GM12878 (cell line): Measurements from ENCODE around the gene COL4A1.

ENCODE experiments used
- CREB1 ChIP-seq: IDR thresholded peaks from 2 replicates; pipeline ENCODE4 v1.6.1; 2012; ENCODE audit warnings: low read depth, mild to moderate bottlenecking, inconsistent platforms
- EED ChIP-seq: sonication (generic); IDR thresholded peaks from 2 replicates; pipeline ENCODE4 v1.6.1; 2016; ENCODE audit warnings: antibody characterized with exemption, low read depth
- ZNF207 ChIP-seq: fragments of 450-650 bp; IDR thresholded peaks from 2 replicates; pipeline ENCODE4 v1.6.1; 2014; ENCODE audit warnings: antibody characterized with exemption, mild to moderate bottlenecking, borderline replicate concordance
- TF ChIP-seq, protein P1 (sequence below), 3 experiments: IDR thresholded peaks in 2 of 3; conservative IDR thresholded peaks in 1 of 3; 2 replicates each; pipeline ENCODE4 v1.5.1; 2011; ENCODE audit warnings: low read depth in 3 of 3, low read length in 3 of 3, mild to moderate bottlenecking in 3 of 3, control low read depth in 2 of 3, moderate library complexity in 2 of 3, inconsistent platforms in 1 of 3, mixed read lengths in 1 of 3; ENCODE audit not compliant: control insufficient read depth in 2 of 3, insufficient read depth in 1 of 3; ENCODE audit errors: extremely low read depth in 1 of 3
- TF ChIP-seq, protein P2 (sequence below): IDR thresholded peaks from 2 replicates; pipeline ENCODE4 v1.6.1; 2011; ENCODE audit warnings: low read depth, mild to moderate bottlenecking, low read length, moderate library complexity, borderline replicate concordance; ENCODE audit errors: extremely low read depth
- TF ChIP-seq, protein P3 (sequence below): IDR thresholded peaks from 2 replicates; pipeline ENCODE4 v1.6.1; 2011; ENCODE audit warnings: mild to moderate bottlenecking, low read depth, low read length, moderate library complexity; ENCODE audit not compliant: insufficient replicate concordance

DNA sequence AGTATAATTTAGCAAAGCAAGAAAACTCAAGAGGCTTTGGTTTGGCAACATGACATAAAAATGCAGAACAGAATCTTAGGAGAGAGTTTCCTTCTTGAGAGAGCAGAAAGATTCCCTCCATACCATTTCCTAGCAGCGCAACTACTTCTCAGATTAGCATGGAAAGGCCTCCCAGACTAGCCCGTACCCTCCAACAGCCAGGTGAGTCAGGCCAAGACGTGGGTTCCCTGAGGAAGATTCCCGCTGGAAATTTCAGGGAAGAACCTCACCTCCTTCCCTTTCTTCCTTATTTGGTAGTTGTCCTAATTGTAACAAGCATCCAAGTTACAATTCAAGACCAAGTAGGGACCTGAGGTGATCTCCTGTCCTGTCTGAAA, 12.4 kb upstream of the COL4A1 start:
- TF ChIP-seq, protein P1, sequence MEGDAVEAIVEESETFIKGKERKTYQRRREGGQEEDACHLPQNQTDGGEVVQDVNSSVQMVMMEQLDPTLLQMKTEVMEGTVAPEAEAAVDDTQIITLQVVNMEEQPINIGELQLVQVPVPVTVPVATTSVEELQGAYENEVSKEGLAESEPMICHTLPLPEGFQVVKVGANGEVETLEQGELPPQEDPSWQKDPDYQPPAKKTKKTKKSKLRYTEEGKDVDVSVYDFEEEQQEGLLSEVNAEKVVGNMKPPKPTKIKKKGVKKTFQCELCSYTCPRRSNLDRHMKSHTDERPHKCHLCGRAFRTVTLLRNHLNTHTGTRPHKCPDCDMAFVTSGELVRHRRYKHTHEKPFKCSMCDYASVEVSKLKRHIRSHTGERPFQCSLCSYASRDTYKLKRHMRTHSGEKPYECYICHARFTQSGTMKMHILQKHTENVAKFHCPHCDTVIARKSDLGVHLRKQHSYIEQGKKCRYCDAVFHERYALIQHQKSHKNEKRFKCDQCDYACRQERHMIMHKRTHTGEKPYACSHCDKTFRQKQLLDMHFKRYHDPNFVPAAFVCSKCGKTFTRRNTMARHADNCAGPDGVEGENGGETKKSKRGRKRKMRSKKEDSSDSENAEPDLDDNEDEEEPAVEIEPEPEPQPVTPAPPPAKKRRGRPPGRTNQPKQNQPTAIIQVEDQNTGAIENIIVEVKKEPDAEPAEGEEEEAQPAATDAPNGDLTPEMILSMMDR (IDR thresholded peaks at IDR 0.05 in 2 of 3, conservative IDR thresholded peaks at IDR 0.05 in 1 of 3; ENCODE audit: control insufficient read depth in 2 of 3, extremely low read depth in 1 of 3, insufficient read depth in 1 of 3, low read depth in 3 of 3, low read length in 3 of 3), result no peak
- TF ChIP-seq, protein P2, sequence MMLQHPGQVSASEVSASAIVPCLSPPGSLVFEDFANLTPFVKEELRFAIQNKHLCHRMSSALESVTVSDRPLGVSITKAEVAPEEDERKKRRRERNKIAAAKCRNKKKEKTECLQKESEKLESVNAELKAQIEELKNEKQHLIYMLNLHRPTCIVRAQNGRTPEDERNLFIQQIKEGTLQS, result no peak
- TF ChIP-seq ZNF207 (no peak), CREB1 (no peak), EED (no peak)
- TF ChIP-seq, protein P3, sequence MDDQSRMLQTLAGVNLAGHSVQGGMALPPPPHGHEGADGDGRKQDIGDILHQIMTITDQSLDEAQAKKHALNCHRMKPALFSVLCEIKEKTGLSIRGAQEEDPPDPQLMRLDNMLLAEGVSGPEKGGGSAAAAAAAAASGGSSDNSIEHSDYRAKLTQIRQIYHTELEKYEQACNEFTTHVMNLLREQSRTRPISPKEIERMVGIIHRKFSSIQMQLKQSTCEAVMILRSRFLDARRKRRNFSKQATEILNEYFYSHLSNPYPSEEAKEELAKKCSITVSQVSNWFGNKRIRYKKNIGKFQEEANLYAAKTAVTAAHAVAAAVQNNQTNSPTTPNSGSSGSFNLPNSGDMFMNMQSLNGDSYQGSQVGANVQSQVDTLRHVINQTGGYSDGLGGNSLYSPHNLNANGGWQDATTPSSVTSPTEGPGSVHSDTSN, result no peak
